LNCAP (cell line): Measurements from ENCODE around the gene TMIGD2.

Experiments
- CTCF ChIP-seq: fragments of 450-650 bp; IDR thresholded peaks from 2 replicates; pipeline ENCODE4 v1.5.1; 2017; ENCODE audit warnings: mild to moderate bottlenecking

TMIGD2 gene

DNA sequence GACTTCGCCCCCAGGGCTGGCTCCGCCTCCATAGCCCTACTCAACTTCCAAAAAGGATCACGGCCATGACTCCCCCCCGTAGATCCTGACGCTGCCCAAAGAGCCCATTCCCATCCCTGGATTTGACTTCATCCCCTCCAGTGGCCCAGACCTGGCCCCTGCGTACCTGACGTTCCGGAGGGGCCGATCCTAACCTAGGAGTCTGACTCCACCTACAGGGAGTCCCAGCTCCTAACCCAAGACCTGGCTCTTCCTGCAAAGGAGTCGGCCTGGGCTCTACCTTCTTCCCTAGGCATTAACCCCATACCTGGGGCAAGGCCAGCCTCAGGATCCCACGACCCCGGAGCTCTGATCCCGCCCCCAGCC lies 25.7 kb upstream of the TMIGD2 start:
- TF ChIP-seq CTCF: no peak

DNA sequence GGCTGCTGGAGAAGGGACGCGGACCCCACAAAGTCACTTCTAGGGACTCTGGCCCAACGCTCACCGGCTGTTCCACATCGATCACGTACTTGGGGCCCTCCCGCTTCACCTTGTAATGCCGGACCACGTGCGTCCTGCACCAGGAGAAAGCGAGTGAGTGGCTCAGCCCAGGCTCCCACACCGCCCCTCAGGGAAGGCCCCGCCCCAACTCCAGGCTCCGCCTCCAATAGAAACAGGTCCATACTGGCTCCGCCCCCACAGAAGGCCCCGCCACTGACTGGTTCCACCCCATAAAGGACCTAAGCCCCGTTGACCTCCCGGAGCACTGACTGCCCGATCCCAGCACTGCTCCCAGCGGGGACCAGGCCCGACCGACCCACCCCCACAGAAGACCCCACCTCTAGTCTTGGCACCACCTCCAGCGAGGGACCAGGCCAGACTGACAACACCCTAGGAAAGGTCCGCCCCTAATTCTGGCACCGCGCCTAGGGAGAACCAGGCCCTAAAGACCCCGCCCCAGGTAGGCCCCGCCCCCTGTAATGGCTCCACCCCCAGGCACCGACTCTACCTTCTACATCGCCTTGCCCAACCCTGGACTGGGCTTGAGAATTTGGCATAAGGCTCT lies 25.2 kb upstream of the TMIGD2 start:
- no peak for TF ChIP-seq CTCF

DNA sequence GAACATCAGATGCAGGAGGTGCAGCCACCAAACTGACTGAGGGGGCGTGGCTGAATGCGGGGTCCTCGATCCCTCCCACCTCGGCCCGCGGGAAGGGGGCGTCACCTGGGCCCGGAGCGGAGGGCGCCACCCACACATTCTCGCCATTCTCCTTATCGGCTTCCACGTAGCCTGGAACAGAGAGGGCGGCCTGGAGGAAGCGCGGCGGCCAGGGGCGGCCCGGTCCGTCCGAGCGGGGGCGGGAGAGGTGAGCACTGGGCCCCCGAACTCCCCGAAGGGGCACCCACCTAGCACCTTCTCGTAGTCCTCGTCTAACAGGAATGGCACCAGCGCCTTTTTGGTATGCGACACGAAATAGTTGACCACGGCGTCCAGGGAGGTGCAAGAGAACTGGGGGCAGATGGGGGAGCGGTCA lies 24.7 kb upstream of the TMIGD2 start:
- TF ChIP-seq CTCF: no peak

DNA sequence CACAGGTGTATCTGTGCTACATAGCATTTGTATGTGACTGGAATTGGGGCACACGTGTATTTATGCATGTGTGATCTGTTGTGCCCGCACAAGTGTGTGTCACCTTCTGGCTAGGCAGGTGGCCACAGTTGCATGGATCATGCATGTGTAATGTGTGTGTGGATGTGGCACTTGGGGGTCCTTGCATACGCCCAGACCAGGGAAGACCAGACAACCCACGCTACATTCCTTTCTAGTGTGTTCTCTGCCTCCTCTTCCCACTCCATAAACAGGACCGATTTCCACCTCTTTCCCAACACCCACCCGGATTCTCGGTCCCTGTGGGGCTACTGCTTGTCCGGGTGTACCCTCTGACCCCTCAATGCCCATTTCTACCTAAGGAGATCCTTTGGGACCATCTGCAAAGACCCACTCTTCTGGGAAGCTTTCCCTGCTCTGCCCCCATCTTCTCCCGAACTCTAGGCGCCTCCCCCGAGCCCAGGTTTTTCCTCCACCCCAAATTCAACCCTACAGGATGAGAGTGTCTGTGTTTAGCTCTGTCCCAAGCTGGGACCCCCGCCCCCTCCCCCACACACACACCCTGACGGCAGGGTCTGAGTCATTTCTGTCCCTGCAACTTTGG lies 24.1 kb upstream of the TMIGD2 start:
- no peak for TF ChIP-seq CTCF

DNA sequence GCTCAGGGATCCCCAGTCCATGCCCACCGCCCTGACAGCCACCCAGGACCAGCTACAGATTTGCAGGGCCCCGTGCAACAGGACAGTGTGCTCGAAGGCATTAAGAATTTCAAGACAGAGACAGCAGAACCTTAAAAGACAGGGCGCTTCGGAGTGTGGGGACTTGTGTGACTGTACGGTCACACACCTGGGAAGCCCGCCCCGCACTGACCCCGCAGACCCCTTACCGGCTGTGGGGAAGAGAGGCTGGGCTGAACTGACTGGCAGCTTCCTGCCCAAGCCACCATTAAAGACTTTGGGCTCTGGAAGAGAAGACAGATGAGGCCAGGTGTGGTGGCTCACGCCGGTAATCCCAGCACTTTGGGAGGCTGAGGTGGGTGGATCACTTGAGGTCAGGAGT lies 22.0 kb upstream of the TMIGD2 start:
- no peak for TF ChIP-seq CTCF

DNA sequence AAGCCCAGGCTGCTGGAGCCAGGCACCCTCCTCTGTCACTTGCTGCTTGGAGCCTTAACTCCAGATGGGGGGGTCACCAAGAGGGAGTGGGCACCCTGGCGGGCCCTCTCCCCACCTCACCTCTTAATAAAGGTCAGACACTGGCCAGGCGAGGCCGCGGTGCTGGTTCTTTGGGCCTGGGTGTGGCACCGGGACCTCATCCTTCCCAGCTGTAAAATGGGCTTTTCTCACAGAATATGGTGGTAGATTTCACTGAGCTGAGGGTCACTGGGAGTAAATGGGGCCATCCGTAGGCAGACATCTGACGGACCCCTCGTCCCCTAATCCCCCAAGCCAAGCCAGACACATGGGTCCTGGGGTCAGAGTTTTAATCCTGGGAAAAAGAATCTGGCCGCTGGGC lies 21.5 kb upstream of the TMIGD2 start:
- no peak for TF ChIP-seq CTCF

- no peak for TF ChIP-seq CTCF
Observed at GRCh38 chr19:4322942-4323665, 20.9 kb upstream of the TMIGD2 start.
